DND-41 (cell line): ENCODE data around the gene CST6.

Experiments
- ATAC-seq: fragments of 200-7000 bp; cut with Tn5 transposase; 3 replicates; pipeline ENCODE4 v1.9.1; 2021; ENCODE audit warnings: low read depth; ENCODE audit not compliant: insufficient read depth
- DNase-seq: peaks from one replicate; pipeline ENCODE4 v3.0.0-alpha.2; 2020
- H2AFZ ChIP-seq: 2 replicates; pipeline ENCODE4 v1.6.0; 2012; ENCODE audit warnings: low read depth, low read length
- H3K27ac ChIP-seq: 2 replicates; pipeline ENCODE4 v1.5.1; 2012; ENCODE audit warnings: low read length, inconsistent platforms
- H3K27me3 ChIP-seq: fragments of 200-600 bp; sonication (generic); 2 replicates; pipeline ENCODE4 v1.6.0; 2012; ENCODE audit warnings: low read length, mild to moderate bottlenecking, inconsistent platforms; ENCODE audit not compliant: insufficient read depth, poor library complexity
- H3K36me3 ChIP-seq: 2 replicates; pipeline ENCODE4 v1.5.1; 2012; ENCODE audit warnings: low read length, inconsistent platforms; ENCODE audit not compliant: insufficient read depth
- H3K4me1 ChIP-seq: 2 replicates; pipeline ENCODE4 v1.5.1; 2012; ENCODE audit warnings: mild to moderate bottlenecking, low read length; ENCODE audit not compliant: insufficient read depth
- H3K4me2 ChIP-seq: 2 replicates; pipeline ENCODE4 v1.6.0; 2012; ENCODE audit warnings: mild to moderate bottlenecking, moderate library complexity, low read length, inconsistent platforms; ENCODE audit not compliant: insufficient read depth
- H3K4me3 ChIP-seq, 2 experiments: fragments of 200-600 bp in 1 of 2; shearing (Covaris generic) in 1 of 2; 2 replicates each; pipeline ENCODE4 v1.5.1; 2012 to 2016; ENCODE audit warnings: inconsistent platforms in 2 of 2, low read length in 2 of 2, mild to moderate bottlenecking in 2 of 2, low read depth in 1 of 2, moderate library complexity in 1 of 2
- H3K79me2 ChIP-seq: 2 replicates; pipeline ENCODE4 v1.6.0; 2012; ENCODE audit warnings: low read length, inconsistent platforms; ENCODE audit not compliant: insufficient read depth
- H3K9ac ChIP-seq: 2 replicates; pipeline ENCODE4 v1.6.0; 2012; ENCODE audit warnings: low read depth, mild to moderate bottlenecking, inconsistent platforms, low read length, moderate library complexity
- H3K9me3 ChIP-seq: 2 replicates; pipeline ENCODE4 v1.5.1; 2012; ENCODE audit warnings: low read length, moderate library complexity, mild to moderate bottlenecking, inconsistent platforms; ENCODE audit not compliant: insufficient read depth, severe bottlenecking
- H4K20me1 ChIP-seq: 2 replicates; pipeline ENCODE4 v1.6.0; 2012; ENCODE audit warnings: low read length; ENCODE audit not compliant: insufficient read depth
- CTCF ChIP-seq: IDR thresholded peaks from 2 replicates; pipeline ENCODE4 v1.5.1; 2012; ENCODE audit warnings: borderline replicate concordance, low read length, moderate library complexity, mild to moderate bottlenecking; ENCODE audit not compliant: poor library complexity, severe bottlenecking; ENCODE audit errors: extremely low read depth
- EZH2 ChIP-seq: IDR thresholded peaks from 3 replicates; pipeline ENCODE4 v1.6.1; 2012; ENCODE audit warnings: borderline replicate concordance, low read depth, mild to moderate bottlenecking, moderate library complexity, low read length, inconsistent platforms; ENCODE audit not compliant: severe bottlenecking

CST6 gene

GRCh38 chr11:65979261-65979759, 32.5 kb upstream of the CST6 start:
- ATAC-seq = 0 out of 3 replicates have a peak, but pooled peaks have one; percentile 9
- no peaks in the 10 kb centered on the region for H3K9me3 ChIP-seq

GRCh38 chr11:65981101-65981740, 30.6 kb upstream of the CST6 start:
- Histone ChIP-seq H3K27ac (no peak overlapping the region), H2AFZ (no peak overlapping the region), H3K4me1 (no peaks in the 10 kb centered on the region), H3K4me3 (no peak overlapping the region), H3K79me2 (no peaks in the 10 kb centered on the region), H3K4me2 (no peak overlapping the region), H4K20me1 (peaks cover 10% of the 10 kb centered on the region; the same call in 1 of the 2 replicates), H3K9me3 (no peaks in the 10 kb centered on the region), H3K9ac (no peak overlapping the region), H3K36me3 (peaks cover 33% of the 10 kb centered on the region), H3K27me3 (no peaks in the 10 kb centered on the region)
- TF ChIP-seq EZH2 (no peak), CTCF (no peak)
- DNase-seq (no peak), ATAC-seq (peak; percentile 20; the same call in 1 of the 3 replicates)

More at GRCh38 chr11:65979261-65979759, 32.5 kb upstream of the CST6 start:
- no peak overlapping the region for H3K4me2 ChIP-seq
- H3K27me3 ChIP-seq = no peaks in the 10 kb centered on the region
- H3K9ac ChIP-seq = no peak overlapping the region
- no peak overlapping the region for H3K4me3 ChIP-seq
- H3K79me2 ChIP-seq = no peaks in the 10 kb centered on the region
- no peaks in the 10 kb centered on the region for H3K4me1 ChIP-seq
- TF ChIP-seq EZH2 (no peak), CTCF (no peak)
- peaks cover 12% of the 10 kb centered on the region; the same call in 1 of the 2 replicates for H4K20me1 ChIP-seq
- peaks cover 44% of the 10 kb centered on the region for H3K36me3 ChIP-seq
- no peak for DNase-seq
- no peak overlapping the region for H2AFZ ChIP-seq
- no peak overlapping the region for H3K27ac ChIP-seq

GRCh38 chr11:65981972-65982823, 29.6 kb upstream of the CST6 start:
- H3K9ac ChIP-seq = no peak overlapping the region
- H3K36me3 ChIP-seq = peaks cover 23% of the 10 kb centered on the region
- H4K20me1 ChIP-seq = peaks cover 5% of the 10 kb centered on the region; the same call in 1 of the 2 replicates
- no peak for TF ChIP-seq CTCF
- no peak for TF ChIP-seq EZH2
- H3K79me2 ChIP-seq = no peaks in the 10 kb centered on the region
- H2AFZ ChIP-seq = no peak overlapping the region
- DNase-seq (no peak), ATAC-seq (0 out of 3 replicates have a peak, but pooled peaks have one; percentile 6)
- no peaks in the 10 kb centered on the region for H3K4me1 ChIP-seq
- no peak overlapping the region for H3K4me2 ChIP-seq
- no peak overlapping the region for H3K4me3 ChIP-seq
- no peaks in the 10 kb centered on the region for H3K9me3 ChIP-seq
- no peaks in the 10 kb centered on the region for H3K27me3 ChIP-seq
- no peak overlapping the region for H3K27ac ChIP-seq
